Stimulated activated CD8-positive, alpha-beta memory T cell treated with anti-CD3 and anti-CD28 coated beads, Interleukin-7, amount 100 ng/mL, for 48 hours (primary cell): ENCODE measurements around the gene BTNL8.

ENCODE experiments used
- DNase-seq, 2 donors: peaks; one replicate each; pipeline ENCODE4 v3.0.0-alpha.2; 2020; ENCODE audit warnings: low read depth in 1 of 2; ENCODE audit errors: extremely low read depth in 1 of 2

BTNL8 gene

DNA sequence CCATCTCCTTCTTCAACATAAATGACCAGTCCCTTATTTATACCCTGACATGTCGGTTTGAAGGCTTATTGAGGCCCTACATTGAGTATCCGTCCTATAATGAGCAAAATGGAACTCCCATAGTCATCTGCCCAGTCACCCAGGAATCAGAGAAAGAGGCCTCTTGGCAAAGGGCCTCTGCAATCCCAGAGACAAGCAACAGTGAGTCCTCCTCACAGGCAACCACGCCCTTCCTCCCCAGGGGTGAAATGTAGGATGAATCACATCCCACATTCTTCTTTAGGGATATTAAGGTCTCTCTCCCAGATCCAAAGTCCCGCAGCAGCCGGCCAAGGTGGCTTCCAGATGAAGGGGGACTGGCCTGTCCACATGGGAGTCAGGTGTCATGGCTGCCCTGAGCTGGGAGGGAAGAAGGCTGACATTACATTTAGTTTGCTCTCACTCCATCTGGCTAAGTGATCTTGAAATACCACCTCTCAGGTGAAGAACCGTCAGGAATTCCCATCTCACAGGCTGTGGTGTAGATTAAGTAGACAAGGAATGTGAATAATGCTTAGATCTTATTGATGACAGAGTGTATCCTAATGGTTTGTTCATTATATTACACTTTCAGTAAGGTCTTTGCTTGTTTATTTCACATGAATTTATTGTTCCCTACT is 51.5 kb downstream of the BTNL8 start:
- DNase-seq = no peak

- DNase-seq = no peak
These were observed 60.7 kb downstream of the BTNL8 start for GRCh38 chr5:180959661-180960060.

DNA sequence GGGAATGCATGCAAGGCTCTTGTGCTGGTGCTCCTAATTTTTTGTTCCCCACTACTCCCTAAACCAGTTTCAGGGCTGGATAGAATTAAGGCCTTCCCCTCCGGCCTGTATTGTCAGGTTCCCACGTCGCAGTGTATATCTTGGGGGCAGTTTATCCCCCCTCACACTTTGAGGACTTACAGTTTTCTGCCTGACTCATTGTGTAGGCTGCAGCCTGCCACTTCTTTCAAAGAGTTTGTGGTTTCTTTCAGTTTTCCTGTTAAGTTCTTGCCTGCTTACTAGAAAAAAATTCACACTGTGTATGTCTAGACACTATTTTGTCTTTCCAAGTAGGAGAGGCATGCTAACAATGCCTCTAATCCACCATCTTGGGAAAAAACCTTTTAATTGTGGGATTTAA is 61.2 kb downstream of the BTNL8 start:
- DNase-seq = no peak

DNA sequence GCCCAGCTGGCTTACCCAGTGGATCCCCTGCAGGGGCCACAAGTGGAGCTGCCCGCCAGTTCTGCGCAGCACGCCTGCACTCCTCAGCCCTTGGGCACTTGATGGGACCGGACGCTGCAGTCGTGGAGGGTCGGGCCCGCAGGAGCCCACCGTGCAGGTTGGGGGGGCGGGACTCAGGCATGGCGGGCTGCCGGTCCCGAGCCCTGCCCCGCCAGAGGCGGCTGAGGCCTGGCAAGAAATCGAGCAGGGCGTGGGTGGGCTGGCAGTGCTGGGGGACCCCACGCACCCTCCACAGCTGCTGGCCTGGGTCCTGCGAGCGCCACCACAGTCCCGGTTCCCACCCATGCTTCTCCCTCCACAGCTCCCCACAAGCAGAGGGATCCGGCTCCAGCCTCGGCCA is 70.4 kb downstream of the BTNL8 start:
- DNase-seq = no peak

GRCh38 chr5:180970336-180970735 is 71.4 kb downstream of the BTNL8 start:
- no peak for DNase-seq

DNA sequence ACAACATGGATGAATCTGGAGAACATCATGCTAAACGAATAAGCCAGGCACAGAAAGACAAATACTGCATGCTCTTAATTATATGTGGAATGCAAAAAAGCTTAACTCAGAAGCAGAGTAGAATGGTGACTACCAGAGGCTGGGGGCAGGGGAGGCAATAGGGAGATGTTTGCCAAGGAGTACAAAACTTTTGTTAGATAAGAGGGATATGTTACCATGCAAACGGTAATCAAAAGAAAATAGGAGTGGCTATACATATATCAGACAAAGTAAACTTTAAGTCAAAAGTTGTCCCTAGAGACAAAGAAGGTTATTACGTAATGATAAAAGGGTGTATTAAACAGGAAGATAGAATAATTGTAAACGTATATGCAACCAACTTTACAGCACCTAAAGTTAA is 71.9 kb downstream of the BTNL8 start:
- DNase-seq = no peak

DNA sequence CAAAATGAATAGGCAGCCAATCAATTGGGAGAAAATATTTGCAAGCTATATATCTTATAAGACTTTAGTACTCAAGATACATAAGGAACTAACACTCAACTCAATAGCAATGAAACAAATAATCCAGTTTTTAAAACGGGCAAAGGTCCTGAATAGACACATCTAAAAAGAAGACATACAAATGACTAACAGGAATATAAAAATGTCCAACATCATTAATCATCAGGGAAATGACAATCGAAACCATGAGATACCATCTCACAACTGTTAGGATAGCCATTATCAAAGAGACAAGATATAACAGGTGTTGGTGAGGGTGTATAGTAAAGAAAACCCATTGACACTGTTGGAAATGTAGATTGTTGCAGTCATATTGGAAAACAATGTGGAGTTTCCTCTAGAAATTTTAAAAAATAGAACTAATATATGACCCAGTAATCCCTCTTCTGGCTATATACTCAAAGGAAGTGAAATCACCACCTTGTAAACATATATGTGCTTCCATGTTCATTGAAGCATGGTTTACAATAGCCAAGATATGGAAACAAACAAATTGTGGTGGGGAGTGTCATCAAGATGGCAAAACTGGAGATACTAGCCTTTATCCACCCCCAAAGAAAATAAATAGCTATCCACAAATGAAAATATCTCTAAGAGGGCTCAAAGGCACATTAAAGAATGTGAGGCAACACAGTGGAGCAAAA is 75.8 kb downstream of the BTNL8 start:
- DNase-seq = no peak

DNA sequence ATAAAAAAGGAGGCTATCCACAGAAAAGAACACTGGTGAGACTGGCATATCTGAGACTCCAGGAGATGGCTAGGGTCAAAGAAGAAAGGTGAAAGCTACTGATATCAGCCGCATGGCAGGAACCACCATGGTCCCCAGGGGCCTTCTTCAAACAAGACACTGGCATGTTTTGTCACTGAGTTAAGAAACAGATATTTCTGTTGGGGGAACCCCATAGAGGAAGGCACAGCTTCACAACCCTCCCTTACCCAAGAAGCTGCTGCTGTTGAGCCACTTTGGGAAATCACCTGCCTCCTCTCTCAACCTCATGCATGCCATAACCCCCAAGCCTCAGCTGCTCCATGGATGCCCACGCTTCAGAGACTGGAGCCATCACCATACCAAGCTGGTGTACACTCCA is 76.4 kb downstream of the BTNL8 start:
- no peak for DNase-seq

DNA sequence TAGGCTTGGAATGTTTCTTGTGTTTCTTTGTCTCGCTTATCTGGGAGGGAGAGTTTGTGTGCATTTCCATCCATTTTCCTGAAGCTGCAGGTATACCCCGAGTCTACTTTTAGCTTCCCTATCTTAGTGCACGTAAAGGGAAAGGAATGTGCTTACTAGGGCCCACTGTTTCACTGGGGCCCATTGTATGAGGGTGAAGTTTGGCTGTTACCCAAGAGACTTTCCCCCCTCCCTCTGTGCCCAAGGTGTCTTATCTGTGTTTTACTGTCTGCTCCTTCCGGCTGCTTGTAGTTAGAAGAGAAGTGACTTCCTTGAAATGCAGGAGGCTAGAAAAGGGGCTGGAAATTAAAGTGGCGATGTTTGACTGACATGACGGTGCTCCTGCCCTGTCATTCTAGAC is 77.6 kb downstream of the BTNL8 start:
- no peak for DNase-seq

GRCh38 chr5:180977852-180978251 is 78.9 kb downstream of the BTNL8 start:
- no peak for DNase-seq

DNA sequence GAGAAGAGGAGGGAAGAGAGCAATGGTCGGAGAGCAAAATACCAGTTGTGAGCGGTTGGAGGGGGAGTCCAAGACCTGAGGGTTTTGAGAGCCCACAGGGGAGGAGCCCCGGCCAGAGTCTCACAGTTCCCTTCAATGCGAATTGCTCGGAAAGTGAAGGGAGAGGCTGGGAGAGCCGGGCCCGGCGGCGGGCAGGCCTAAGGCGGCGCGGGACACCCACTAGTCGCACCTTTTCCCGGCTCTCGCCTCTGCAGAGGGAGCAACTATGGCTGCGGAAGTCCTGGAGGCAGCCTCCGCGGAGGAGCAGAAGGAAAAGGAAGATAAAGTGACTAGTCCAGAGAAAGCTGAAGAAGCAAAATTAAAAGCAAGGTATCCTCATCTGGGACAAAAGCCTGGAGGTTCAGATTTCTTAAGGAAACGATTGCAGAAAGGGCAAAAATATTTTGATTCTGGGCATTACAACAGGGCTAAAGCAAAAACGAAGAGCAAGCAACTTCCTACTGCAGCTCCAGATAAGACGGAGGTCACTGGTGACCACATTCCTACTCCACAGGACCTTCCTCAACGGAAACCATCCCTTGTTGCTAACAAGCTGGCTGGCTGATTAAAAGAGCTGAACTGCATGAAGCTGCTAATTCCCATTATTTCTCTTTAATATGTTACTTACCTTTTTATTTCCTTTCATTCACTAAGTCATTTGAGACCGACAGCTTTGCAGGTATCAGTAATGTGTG is 83.2 kb downstream of the BTNL8 start:
- DNase-seq = no peak

DNA sequence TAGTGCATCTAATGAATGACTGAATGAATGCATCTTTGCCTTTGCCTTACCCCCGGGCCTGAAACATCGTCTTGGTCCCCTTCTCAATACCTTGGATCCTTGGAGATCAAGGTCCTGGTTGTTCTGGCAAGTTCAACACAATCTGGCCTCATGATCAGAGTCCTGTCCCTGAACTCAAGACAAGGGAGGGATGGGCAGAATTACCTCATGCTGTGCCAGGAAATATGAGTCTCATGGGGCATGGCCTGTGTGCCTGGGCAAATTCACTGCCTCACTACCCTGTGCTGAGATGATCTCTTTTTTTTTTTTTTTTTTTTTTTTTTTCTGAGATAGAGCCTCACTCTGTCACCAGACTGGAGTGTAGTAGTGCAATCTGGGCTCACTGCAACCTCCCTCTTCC is 89.1 kb downstream of the BTNL8 start:
- no peak for DNase-seq

DNA sequence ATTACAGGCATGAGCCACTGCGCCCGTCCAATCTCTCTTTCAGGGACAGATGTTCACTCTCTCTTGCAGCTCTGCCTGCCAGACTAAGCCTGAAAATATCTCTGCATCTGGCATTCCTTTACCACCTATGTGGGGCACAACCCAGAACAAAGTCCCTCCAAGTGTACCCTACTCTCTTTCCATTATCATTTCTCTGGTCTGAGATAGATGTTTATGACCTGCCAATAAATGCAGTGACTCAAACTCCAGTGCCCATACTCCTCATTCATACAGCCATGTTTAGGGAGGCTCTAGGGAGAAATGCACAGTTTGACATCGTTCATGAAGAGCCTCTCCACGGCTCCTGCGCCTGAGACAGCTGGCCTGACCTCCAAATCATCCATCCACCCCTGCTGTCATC is 89.6 kb downstream of the BTNL8 start, which contains the start of gene BTNL3:
Gene BTNL3, plus strand, starts transcription at position 255 of the 400 bp plus-strand sequence. CDS start 183 bp downstream, outside the sequence.
- no peak for DNase-seq

- DNase-seq = no peak
These were observed 91.3 kb downstream of the BTNL8 start for GRCh38 chr5:180990086-180990881.

GRCh38 chr5:180990882-180991242 is 91.9 kb downstream of the BTNL8 start:
- DNase-seq = no peak
